DMS153 treated with DMSO at 0.1 percent for 48 hours (cell line): Measurements from ENCODE around the gene FBXO30.

Source experiments
- DNase-seq: peaks from one replicate; lab custom pipeline; 2025; ENCODE audit not compliant: unreplicated experiment; lab: John Stamatoyannopoulos, UW

Gene FBXO30

GRCh38 chr6:145819994-145820393, 5.4 kb upstream of the FBXO30 start:
- no peak for DNase-seq

- DNase-seq: no peak
Observed at GRCh38 chr6:145818796-145819195, 4.2 kb upstream of the FBXO30 start.

GRCh38 chr6:145816392-145816791, 1.8 kb upstream of the FBXO30 start:
- no peak for DNase-seq

- peak; percentile 21 for DNase-seq
Observed at GRCh38 chr6:145815309-145816274, 997 bp upstream of the FBXO30 start.

DNA sequence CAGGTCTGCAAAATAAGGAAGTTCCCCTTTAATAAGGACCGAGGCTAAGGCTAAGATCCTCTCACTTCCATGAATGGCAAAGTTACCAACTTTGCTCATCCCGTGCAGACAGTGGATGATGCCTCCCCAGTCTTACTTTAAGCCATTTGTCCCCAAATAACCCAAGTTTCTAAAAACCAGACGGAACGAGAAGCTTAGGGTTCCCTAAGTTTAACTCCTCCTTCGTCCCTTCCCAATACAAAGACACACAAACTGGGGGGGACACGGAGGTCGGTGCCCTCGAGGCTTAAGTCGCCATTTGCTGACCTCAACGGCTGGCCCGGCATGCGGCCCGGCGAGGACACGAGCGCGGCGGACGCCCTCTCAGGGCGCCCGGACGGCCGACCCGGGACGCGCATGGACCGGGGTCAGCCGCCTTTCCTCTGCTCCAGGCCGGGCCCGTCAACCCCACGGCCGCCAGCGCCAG, 527 bp downstream of the FBXO30 start:
- no peak for DNase-seq

DNA sequence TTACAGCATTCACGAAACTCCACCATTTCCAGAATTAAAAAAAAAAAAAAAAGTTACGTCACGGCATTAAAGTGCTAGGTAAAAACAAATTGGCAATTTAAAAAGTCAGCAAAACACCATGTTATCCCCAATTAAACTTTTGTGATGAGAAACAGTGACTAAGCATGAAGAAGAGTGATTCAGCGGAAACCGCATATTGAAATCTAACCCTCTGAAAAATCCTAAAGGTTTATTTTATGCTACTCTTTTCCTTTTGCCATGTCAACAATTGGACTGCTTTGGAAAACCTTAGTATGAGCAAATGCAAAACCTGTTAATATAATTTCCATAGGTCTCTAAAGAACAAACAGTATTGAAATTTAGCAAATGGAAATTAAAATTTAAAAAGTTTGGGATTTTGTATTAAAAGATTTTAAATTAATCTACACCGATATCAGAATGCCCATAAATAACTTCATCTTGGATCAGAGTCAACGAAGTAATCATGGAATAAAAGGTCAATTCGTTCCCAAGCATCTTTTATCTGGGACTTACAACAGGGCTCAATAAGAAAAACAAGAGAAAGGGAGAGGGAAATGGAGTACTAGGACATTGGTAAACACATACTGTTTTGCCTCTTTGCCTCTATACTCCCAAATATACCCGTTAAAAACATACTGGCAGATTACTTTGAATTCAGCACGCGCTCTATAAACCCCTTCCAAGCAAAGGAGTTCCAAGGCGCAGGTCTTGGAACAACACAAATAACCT, 1.1 kb downstream of the FBXO30 start:
- DNase-seq: peak; percentile 28

GRCh38 chr6:145811741-145812140, 2.9 kb downstream of the FBXO30 start:
- no peak for DNase-seq

DNA sequence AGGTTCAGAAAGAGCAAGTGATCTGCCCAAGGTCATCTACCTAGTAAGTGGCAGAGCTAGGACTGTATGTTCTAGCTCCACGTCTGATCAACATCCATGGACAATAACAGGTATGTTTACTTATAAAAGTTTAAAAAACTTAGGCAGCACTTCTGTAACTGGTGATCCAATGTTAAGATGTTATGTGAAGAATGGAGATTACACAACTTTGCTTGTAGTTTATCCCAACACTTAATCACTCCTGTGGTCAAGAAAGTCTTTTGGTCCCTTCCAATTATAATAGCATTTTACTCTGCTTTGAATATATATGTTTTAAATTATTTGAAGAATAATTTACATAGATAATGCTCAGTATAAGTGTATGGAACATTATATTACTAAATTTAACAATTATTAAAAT, 4.8 kb downstream of the FBXO30 start:
- DNase-seq: no peak

- no peak for DNase-seq
Observed at GRCh38 chr6:145809211-145809610, 5.4 kb downstream of the FBXO30 start.

- no peak for DNase-seq
Observed at GRCh38 chr6:145808239-145808638, 6.4 kb downstream of the FBXO30 start.

GRCh38 chr6:145802141-145802540, 12.5 kb downstream of the FBXO30 start:
- DNase-seq: no peak

DNA sequence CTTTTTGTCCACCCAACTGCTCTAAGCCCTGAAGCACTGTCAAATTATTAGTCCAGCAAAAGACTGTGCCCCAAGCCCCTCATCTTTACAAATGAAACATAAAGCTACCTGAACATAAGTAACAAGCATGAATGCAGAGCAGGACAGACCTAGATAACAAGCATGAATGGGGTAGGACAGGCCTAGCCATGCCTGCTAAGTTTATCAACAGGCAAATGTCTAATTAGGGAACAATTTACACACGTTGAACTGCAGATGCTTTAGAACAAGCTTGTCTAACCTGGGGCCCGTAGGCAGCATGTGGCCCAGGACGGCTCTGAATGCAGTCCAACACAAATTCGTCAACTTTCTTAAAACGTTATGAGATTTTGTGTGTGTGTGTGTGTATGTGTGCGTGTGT, 13.6 kb downstream of the FBXO30 start:
- DNase-seq: no peak

DNA sequence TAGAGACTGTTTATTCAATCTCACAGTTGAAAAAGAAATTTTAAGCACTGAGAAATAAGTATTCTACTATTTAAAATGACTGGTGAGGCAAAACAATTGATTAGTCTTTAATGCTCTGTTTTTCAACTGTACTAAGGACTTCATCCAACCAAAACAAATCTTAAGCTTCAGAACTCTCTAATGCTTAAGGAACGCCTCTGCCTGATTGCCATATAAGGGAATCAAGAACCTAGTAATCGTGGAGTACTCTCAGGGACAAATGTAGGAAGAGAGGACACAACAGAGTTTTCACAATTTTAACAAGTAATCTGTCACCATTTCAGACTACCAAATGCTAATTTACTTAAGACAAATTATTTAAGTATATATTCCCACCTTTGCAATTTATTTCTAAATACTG, 16.1 kb downstream of the FBXO30 start:
- DNase-seq: no peak

GRCh38 chr6:145789443-145789842, 25.2 kb downstream of the FBXO30 start:
- DNase-seq: no peak

- DNase-seq: no peak
Observed at GRCh38 chr6:145787688-145788087, 26.9 kb downstream of the FBXO30 start.

- no peak for DNase-seq
Observed at GRCh38 chr6:145784683-145785082, 29.9 kb downstream of the FBXO30 start.

GRCh38 chr6:145783796-145784195, 30.8 kb downstream of the FBXO30 start:
- no peak for DNase-seq

GRCh38 chr6:145772846-145773245, 41.7 kb downstream of the FBXO30 start:
- no peak for DNase-seq

DNA sequence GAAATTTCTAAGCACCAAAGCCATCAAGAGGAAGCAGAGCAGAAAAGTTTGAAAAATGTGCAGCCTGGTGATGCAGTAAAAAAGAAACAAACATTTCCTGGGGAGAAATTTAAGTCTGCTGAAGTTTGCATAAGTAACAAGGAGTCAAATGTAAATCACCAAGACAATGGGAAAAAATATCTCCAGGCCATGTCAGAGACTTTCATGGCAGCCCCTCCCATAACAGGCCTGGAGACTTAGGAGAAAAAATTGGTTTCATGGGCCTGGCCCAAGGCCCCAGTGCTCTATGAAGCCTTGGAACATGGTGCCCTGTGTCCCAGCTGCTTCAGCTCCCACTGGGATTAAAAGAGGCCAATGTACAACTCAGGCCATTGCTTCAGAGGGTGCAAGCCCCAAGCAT, 49.1 kb downstream of the FBXO30 start:
- DNase-seq: no peak

DNA sequence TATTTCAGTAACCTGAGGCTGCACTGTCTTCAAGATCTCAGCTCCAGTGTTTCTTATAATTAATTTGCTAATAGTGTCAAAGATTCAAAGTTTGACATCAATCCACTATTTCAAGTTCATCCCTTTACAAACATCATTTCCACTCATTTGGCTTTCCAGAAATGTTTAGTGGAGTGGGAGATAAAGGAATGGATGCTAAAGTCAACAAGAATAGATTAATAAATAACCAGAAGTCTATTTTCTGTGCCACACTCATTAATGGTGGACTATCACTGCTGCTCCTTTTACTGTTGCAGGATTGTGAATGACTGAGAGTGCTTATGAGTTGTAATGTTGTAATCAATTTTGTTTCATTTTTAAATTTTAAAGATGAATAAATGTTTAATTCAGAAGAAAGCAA, 50.9 kb downstream of the FBXO30 start:
- DNase-seq: no peak

GRCh38 chr6:145761584-145761983, 53.0 kb downstream of the FBXO30 start:
- no peak for DNase-seq

GRCh38 chr6:145758113-145758512, 56.5 kb downstream of the FBXO30 start:
- no peak for DNase-seq
